GM18505 (cell line): ENCODE data around the gene GIMAP7.

ENCODE experiments used
- ATAC-seq: cut with Tn5 transposase; IDR thresholded peaks from one replicate; pipeline ENCODE4 v1.9.1; 2021; ENCODE audit not compliant: unreplicated experiment
- POLR2A ChIP-seq: IDR thresholded peaks from 4 replicates; pipeline ENCODE4 v1.6.1; 2011; ENCODE audit warnings: borderline replicate concordance; ENCODE audit not compliant: insufficient read depth, insufficient read length; ENCODE audit errors: extremely low read depth

Gene GIMAP7

DNA sequence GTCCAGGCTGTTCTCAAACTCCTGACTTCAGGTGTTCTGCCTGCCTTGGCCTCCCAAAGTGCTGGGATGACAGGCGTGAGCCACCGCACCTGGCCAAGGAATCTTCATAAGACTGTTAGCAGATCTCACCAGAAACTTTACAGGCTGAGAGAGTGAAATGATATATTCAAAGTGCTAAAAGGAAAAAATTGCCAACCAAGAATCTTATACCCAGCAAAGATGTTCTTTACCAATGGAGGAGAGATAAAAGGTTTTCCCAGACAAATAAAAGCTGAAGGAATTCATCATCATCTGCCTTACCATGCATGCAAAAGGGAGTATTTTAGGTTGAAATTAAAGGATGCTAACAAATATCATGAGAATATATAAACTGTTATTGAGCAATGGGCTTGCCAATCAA is 23.6 kb downstream of the GIMAP7 start:
- no peak for ATAC-seq
- TF ChIP-seq POLR2A: no peak

- ATAC-seq: no peak
- no peak for TF ChIP-seq POLR2A
Measured at GRCh38 chr7:150553163-150553562, 38.5 kb downstream of the GIMAP7 start.

DNA sequence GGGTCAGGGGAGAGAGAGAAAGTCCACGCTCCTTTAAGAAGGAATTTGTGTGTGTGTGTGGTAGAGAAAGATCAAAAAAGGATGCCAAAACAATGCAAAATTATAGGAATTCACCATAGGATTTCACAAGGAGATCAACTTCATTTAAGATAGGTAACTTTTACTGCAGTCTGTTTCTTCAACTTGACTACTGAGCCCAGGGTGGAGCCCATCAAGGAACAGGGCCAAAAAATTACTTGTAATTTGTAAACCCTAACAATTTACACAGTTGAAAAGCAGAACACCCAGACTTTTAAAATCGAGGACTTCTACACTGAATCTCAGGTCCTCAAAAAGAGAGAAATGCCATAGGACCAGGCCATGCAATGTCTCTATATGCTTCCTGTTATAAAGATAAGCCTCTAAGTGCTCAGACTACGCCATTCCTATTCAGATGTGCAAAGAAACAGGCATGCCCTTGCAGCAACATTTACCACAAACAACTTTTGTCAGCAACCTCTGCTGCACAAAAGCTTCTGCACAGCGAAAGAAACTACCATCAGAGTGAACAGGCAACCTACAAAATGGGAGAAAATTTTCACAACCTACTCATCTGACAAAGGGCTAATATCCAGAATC is 42.0 kb downstream of the GIMAP7 start:
- no peak for ATAC-seq
- TF ChIP-seq POLR2A: no peak

GRCh38 chr7:150560486-150560885 is 45.8 kb downstream of the GIMAP7 start:
- no peak for TF ChIP-seq POLR2A
- no peak for ATAC-seq

DNA sequence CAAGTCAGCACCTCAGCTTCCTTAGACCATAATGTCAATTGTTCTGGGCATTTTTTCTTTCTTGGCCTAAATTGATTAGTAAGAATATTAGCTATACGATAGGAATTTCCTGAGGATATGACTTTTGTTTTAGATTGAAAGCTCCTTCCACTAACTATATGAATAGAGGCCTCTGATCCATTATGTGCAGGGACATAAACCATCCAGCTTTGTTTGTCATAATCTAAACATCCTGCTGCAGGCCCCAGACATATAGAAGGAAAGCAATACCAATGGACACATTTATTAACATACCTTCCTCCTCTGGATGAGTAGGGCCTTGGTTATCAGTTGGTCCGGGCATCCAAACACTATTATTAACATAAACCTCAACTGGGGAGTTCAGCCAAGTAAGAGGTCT is 48.2 kb downstream of the GIMAP7 start:
- ATAC-seq: no peak
- no peak for TF ChIP-seq POLR2A

DNA sequence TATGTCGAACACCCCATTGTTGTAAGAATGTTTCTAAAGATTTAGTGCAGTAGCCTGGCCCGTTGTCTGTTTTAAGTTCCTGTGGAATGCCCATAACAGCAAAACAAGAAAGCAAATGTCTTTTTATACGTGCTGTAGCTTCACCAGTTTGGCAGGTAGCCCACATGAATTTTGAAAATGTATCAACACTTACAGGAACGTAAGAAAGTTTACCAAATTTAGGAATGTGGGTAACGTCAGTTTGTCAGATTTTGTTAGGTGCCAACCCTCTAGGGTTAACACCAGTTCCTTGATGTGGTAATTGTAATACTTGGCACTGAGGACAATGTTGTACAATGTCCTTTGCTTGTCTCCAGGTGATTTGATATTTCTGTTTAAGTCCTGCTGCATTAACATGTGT is 49.3 kb downstream of the GIMAP7 start:
- TF ChIP-seq POLR2A: no peak
- ATAC-seq: no peak

GRCh38 chr7:150564566-150564965 is 49.9 kb downstream of the GIMAP7 start:
- TF ChIP-seq POLR2A: no peak
- ATAC-seq: no peak

- ATAC-seq: no peak
- no peak for TF ChIP-seq POLR2A
Measured at GRCh38 chr7:150565239-150565638, 50.6 kb downstream of the GIMAP7 start.

DNA sequence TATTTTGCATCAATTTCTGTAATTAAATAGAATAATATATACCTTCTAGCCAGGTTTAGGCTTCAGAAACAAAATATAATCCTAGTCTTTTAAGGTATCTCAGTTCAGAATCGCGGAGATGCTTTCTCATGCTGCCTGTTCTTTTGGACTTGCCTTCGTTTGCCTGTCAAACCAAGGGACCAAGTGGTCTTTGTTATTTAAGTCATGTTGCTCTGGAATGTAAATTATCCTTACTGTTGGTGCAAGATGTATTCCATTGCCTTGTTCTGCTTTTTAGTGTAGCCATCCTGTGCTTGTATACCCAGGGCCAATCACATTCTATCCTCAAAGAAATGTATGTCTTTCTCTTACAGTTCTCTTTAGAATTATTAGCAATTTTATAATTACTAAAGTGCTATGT is 51.5 kb downstream of the GIMAP7 start:
- TF ChIP-seq POLR2A: no peak
- no peak for ATAC-seq

GRCh38 chr7:150566572-150566971 is 51.9 kb downstream of the GIMAP7 start:
- no peak for TF ChIP-seq POLR2A
- ATAC-seq: no peak

DNA sequence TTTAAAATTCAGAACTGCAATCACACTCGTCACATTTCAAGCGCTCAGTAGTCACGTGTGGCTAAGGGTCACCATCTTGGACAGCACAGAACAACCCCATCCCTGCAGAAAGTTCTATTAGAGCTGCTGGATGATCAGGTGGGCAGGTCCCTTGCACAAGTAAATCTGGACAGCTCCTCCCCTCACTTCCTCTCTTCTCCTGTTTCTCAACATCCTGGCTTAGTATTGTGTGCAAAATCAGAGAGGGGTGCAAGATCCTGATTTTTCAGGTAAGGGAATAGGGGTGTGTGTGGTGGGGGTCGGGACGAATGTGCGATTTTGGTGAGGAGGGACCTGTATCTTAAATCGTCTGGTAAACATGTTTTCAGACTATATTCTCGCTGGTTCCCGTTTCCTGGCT is 52.5 kb downstream of the GIMAP7 start, which contains the start of gene GIMAP4:
Gene GIMAP4 (plus strand): TSS at position 222 of the 400 bp plus-strand sequence. CDS start 2,512 bp downstream, outside the sequence.
- no peak for TF ChIP-seq POLR2A
- ATAC-seq: no peak

DNA sequence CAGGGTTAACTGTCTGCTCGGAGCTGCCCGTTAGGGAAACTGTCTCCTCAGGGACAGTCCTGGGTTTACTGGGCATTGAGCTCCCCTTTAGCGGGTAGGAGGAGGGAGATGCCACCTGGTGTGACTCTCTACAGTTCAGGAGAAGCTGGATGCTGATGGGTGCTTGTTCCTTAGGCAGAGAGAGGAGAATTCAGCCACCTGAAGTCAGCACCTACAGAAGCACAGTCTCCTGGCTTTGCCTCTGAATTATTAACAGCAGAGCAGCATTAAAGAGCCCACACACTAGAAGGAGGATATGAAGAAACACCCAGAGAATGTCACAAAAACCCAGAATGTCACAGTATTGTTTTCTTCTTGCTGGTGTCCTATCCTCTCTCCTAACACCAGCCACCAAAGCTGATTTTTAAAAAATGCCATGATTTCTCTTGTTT is 53.2 kb downstream of the GIMAP7 start:
- TF ChIP-seq POLR2A: no peak
- no peak for ATAC-seq

GRCh38 chr7:150568714-150569113 is 54.0 kb downstream of the GIMAP7 start:
- no peak for ATAC-seq
- TF ChIP-seq POLR2A: no peak

DNA sequence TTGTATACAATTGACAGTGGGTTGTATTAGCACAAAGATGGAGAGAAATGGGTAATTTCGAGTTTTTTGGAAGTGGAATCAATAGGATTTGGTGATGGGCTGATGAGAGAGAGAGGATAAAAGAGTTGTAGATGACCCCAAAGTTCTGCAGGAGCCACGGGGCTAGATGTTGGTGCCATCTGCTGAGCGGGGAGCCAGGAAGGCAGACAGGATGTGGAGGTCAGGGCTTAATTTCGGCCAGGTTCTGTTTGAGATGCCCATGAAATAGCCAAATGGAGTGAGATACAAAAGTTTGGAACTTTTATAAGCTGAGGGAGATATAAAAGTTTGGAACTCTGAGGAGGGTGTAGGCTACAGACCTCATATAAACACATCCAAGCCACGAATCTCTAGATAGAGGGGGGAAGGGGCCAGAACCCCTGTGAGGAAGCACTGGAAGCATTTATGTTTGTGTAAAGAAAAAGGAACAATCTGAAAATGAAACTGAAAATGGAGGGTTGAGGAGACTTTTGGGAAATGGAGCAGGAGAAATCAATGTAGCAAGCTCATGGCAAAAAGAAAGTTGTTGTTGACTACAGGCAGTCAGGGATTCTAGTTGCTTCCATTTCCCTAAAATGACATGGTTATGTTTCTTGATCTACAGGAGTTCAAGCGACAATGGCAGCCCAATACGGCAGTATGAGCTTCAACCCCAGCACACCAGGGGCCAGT is 54.7 kb downstream of the GIMAP7 start:
- no peak for TF ChIP-seq POLR2A
- ATAC-seq: no peak
